Measurements from ENCODE around the gene CLRN2. TPM values are rescaled to one million over a fixed set of nuclear protein-coding genes. Genes with fewer than 3 reads are reported as not detected.

The CLRN2 gene
- total and polyA plus RNA-seq, 2 donors (not counting 3 experiments of a cell fraction or from before 2014, with no cell fraction given): not detected

GRCh38 chr4:17489123-17489522 is 25.8 kb upstream of the CLRN2 start:
- no peaks in the 10 kb centered on the region for H3K9me1 ChIP-seq (replicated peaks; ENCODE audit: control insufficient read depth, extremely low read depth, insufficient read depth, low read length)
- no TSS peak for BruUV-seq (replicated peaks)
- TF ChIP-seq CTCF (IDR thresholded peaks at IDR 0.05; ENCODE audit: extremely low read depth in 1 of 2, insufficient read depth in 1 of 2, low read depth in 1 of 2, low read length in 2 of 2) (no peak), FOS (IDR thresholded peaks at IDR 0.05; ENCODE audit: borderline replicate concordance, insufficient read depth, low read length) (no peak), EZH2 (IDR thresholded peaks at IDR 0.05; ENCODE audit: borderline replicate concordance, low read depth, low read length, severe bottlenecking) (no peak), JUN (IDR thresholded peaks at IDR 0.05; ENCODE audit: borderline replicate concordance, insufficient read depth, insufficient read length, low read depth) (no peak), MAX (IDR thresholded peaks at IDR 0.05; ENCODE audit: insufficient read depth, insufficient read length) (no peak)
- no peak overlapping the region for H3K4me2 ChIP-seq (ENCODE audit: insufficient read depth, low read length)
- H3K27ac ChIP-seq (ENCODE audit: insufficient read depth, low read depth, low read length): no peak overlapping the region
- no peak overlapping the region for H3K9ac ChIP-seq (replicated peaks; ENCODE audit: extremely low read depth, insufficient read depth, low read length)
- FAIRE-seq: no peak
- no peaks in the 10 kb centered on the region for H3K27me3 ChIP-seq (ENCODE audit: control insufficient read depth in 2 of 2, insufficient read depth in 2 of 2, low read length in 2 of 2)
- no peak overlapping the region for H2AFZ ChIP-seq (ENCODE audit: low read depth, low read length)
- dilution Hi-C loops (cut with MboI; ENCODE audit: extremely low pct_ligation_motif_present, low sequenced_read_pairs): no loop called here
- no peak for DNase-seq (ENCODE audit: low read depth, low spot score)
- POLR2A ChIA-PET: no interaction called here
- no peak overlapping the region for H3K4me3 ChIP-seq (replicated peaks in 1 of 3; ENCODE audit: insufficient read depth in 1 of 3, low read depth in 1 of 3, low read length in 3 of 3)
- CTCF ChIA-PET: interaction anchor here (1.8 kb wide), 1 partner anchor 17 kb away, joined by 6 read pairs; no protein-coding TSS in a partner anchor
- no peaks in the 10 kb centered on the region for H3K9me3 ChIP-seq (replicated peaks; ENCODE audit: control insufficient read depth, insufficient read depth, low read length)
- peaks cover 5% of the 10 kb centered on the region for H3K4me1 ChIP-seq (ENCODE audit: control insufficient read depth, extremely low read depth, insufficient read depth, low read length)
- peaks cover 2% of the 10 kb centered on the region for H3K79me2 ChIP-seq (ENCODE audit: control insufficient read depth, insufficient read depth, low read length)
- H3K36me3 ChIP-seq (ENCODE audit: control insufficient read depth in 2 of 2, extremely low read depth in 1 of 2, insufficient read depth in 2 of 2, low read length in 2 of 2): peaks cover 7% of the 10 kb centered on the region in 2 experiments
- H4K20me1 ChIP-seq (replicated peaks; ENCODE audit: control insufficient read depth, extremely low read depth, insufficient read depth, low read length): no peaks in the 10 kb centered on the region
- intact Hi-C loops (cut with micrococcal nuclease): no loop called here

- H3K4me2 ChIP-seq (ENCODE audit: insufficient read depth, low read length): no peak overlapping the region
- FAIRE-seq (no peak), DNase-seq (ENCODE audit: low read depth, low spot score) (no peak)
- no peaks in the 10 kb centered on the region for H3K27me3 ChIP-seq (ENCODE audit: control insufficient read depth in 2 of 2, insufficient read depth in 2 of 2, low read length in 2 of 2)
- dilution Hi-C loops (cut with MboI; ENCODE audit: extremely low pct_ligation_motif_present, low sequenced_read_pairs): no loop called here
- peaks cover 7% of the 10 kb centered on the region in 2 experiments for H3K36me3 ChIP-seq (ENCODE audit: control insufficient read depth in 2 of 2, extremely low read depth in 1 of 2, insufficient read depth in 2 of 2, low read length in 2 of 2)
- H4K20me1 ChIP-seq (replicated peaks; ENCODE audit: control insufficient read depth, extremely low read depth, insufficient read depth, low read length): no peaks in the 10 kb centered on the region
- H3K4me3 ChIP-seq (replicated peaks in 1 of 3; ENCODE audit: insufficient read depth in 1 of 3, low read depth in 1 of 3, low read length in 3 of 3): no peak overlapping the region
- BruUV-seq (replicated peaks): no TSS peak
- no peak for TF ChIP-seq POLR2AphosphoS5 (IDR thresholded peaks at IDR 0.05; ENCODE audit: insufficient read depth, low read depth, low read length)
- TF ChIP-seq POLR2A (IDR thresholded peaks at IDR 0.05; ENCODE audit: low read depth, low read length): no peak
- no peak for TF ChIP-seq JUN (IDR thresholded peaks at IDR 0.05; ENCODE audit: borderline replicate concordance, insufficient read depth, insufficient read length, low read depth)
- no peak for TF ChIP-seq EZH2 (IDR thresholded peaks at IDR 0.05; ENCODE audit: borderline replicate concordance, low read depth, low read length, severe bottlenecking)
- no peak for TF ChIP-seq MAX (IDR thresholded peaks at IDR 0.05; ENCODE audit: insufficient read depth, insufficient read length)
- no peak for TF ChIP-seq CTCF (IDR thresholded peaks at IDR 0.05; ENCODE audit: extremely low read depth in 1 of 2, insufficient read depth in 1 of 2, low read depth in 1 of 2, low read length in 2 of 2)
- TF ChIP-seq MYC (IDR thresholded peaks at IDR 0.05; ENCODE audit: low read depth, low read length): no peak
- no peak for TF ChIP-seq GATA2 (IDR thresholded peaks at IDR 0.05; ENCODE audit: insufficient read depth, insufficient read length, low read depth, low read length)
- intact Hi-C loops (cut with micrococcal nuclease): no loop called here
- ChIA-PET POLR2A (no interaction called here), CTCF (interaction anchor here (1.8 kb wide), 1 partner anchor 17 kb away, joined by 6 read pairs; no protein-coding TSS in a partner anchor)
- peaks cover 2% of the 10 kb centered on the region for H3K79me2 ChIP-seq (ENCODE audit: control insufficient read depth, insufficient read depth, low read length)
- no peaks in the 10 kb centered on the region for H3K9me1 ChIP-seq (replicated peaks; ENCODE audit: control insufficient read depth, extremely low read depth, insufficient read depth, low read length)
- no peak overlapping the region for H2AFZ ChIP-seq (ENCODE audit: low read depth, low read length)
- H3K27ac ChIP-seq (ENCODE audit: insufficient read depth, low read depth, low read length): no peak overlapping the region
- H3K9me3 ChIP-seq (replicated peaks; ENCODE audit: control insufficient read depth, insufficient read depth, low read length): no peaks in the 10 kb centered on the region
- H3K9ac ChIP-seq (replicated peaks; ENCODE audit: extremely low read depth, insufficient read depth, low read length): no peak overlapping the region
- H3K4me1 ChIP-seq (ENCODE audit: control insufficient read depth, extremely low read depth, insufficient read depth, low read length): peaks cover 9% of the 10 kb centered on the region
These were observed 25.2 kb upstream of the CLRN2 start for GRCh38 chr4:17489721-17490120.
